ENCODE data around the gene MYO9B. TPM values are rescaled to one million over a fixed set of nuclear protein-coding genes. Genes with fewer than 3 reads are reported as not detected.

MYO9B gene
- total and polyA plus RNA-seq, 2 of the 13 experiments (the other 11 are each of a cell fraction or from before 2014, with no cell fraction given), result 18.0 to 18.3 TPM

- TF ChIP-seq ZBTB40 (IDR thresholded peaks at IDR 0.05) (no peak), ZBTB40 (CRISPR knock-in tag; IDR thresholded peaks at IDR 0.05) (peak; percentile 69; the same call in 1 of the 2 replicates), ZNF792 (CRISPR knock-in tag; IDR thresholded peaks at IDR 0.05) (0 out of 2 replicates have a peak, but pooled peaks have one; percentile 19), ZBTB43 (CRISPR knock-in tag; conservative IDR thresholded peaks at IDR 0.05) (no peak), RFX5 (IDR thresholded peaks at IDR 0.05; ENCODE audit: low read depth, low read length) (no peak), ZNF782 (CRISPR knock-in tag; IDR thresholded peaks at IDR 0.05; ENCODE audit: borderline replicate concordance) (peak; percentile 62; the same call in 1 of the 2 replicates), IRF9 (CRISPR knock-in tag; IDR thresholded peaks at IDR 0.05; ENCODE audit: borderline replicate concordance) (peak; percentile 82; the same call in 1 of the 2 replicates), RBFOX2 (IDR thresholded peaks at IDR 0.05; ENCODE audit: low read depth, low read length) (peak; percentile 73), ZNF34 (CRISPR knock-in tag; IDR thresholded peaks at IDR 0.05; ENCODE audit: borderline replicate concordance) (peak; percentile 94), ZNF354B (CRISPR knock-in tag; IDR thresholded peaks at IDR 0.05) (no peak; the same call in 1 of the 2 replicates), ZNF207 (IDR thresholded peaks at IDR 0.05; ENCODE audit: borderline replicate concordance) (no peak), BCL6 (CRISPR knock-in tag; IDR thresholded peaks at IDR 0.05) (peak; percentile 99), ATF4 (CRISPR knock-in tag; IDR thresholded peaks at IDR 0.05) (no peak), CENPX (CRISPR knock-in tag; IDR thresholded peaks at IDR 0.05) (no peak)
These were observed 172.6 kb downstream of the MYO9B start (continued) for GRCh38 chr19:17248011-17248776.
